ENCODE results near the gene TPCN2.

The TPCN2 gene

DNA sequence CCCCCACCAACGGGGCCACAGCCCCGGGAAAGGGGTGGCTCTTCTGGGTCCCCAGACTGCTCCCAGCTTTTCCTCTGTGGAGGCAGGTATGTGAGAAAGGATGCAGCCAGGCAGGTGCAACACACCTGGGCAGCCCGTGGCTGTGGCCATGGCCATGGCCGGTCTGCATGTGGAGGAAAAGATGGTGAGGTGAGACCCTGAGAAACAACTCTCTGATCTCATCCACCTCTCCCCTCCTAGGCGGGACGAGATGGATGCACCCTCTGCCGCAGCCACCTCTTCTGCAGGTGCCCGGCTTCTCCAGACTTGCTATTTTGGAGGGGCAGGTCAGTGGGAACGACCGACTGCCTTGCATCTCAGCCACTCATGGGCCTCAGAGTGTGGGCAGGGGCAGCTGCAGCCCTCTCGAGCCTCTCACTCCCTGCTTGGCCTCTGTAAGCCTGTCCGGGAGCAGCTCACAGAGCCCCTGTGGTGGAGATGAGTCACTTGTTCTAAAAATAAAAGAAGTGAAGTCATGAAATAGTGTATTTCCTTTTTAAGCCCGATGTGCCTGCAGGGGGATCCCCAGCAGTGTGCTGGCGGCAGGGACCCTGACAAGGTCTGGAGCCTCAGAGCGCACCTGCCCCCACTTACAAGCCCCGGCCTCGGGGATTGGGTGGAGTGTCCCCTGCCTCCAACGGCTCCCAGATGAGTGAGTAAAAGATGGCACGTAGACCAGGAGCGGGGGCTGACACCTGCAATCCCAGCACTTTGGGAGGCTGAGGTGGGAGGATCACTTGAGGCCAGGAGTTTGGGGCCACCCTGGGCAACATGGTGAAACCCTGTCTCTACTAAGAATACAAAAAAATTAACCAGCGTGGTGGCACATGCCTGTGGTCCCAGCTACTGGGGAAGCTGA lies 117.7 kb downstream of the TPCN2 start:
- peaks cover 6% of the 10 kb centered on the region for H3K4me1 ChIP-seq (ENCODE audit: control insufficient read depth, low read depth, low read length)
- no peak overlapping the region for H3K9ac ChIP-seq (ENCODE audit: low read length)
- H3K27ac ChIP-seq (ENCODE audit: low read length), result no peak overlapping the region
- no peaks in the 10 kb centered on the region for H3K27me3 ChIP-seq (ENCODE audit: control insufficient read depth, insufficient read depth, low read length)
- H3K36me3 ChIP-seq (ENCODE audit: control insufficient read depth, low read depth, low read length), result no peaks in the 10 kb centered on the region
- H3K4me3 ChIP-seq (ENCODE audit: low read length), result no peak overlapping the region
- no peaks in the 10 kb centered on the region for H3K9me3 ChIP-seq (ENCODE audit: control insufficient read depth, low read depth, low read length)

DNA sequence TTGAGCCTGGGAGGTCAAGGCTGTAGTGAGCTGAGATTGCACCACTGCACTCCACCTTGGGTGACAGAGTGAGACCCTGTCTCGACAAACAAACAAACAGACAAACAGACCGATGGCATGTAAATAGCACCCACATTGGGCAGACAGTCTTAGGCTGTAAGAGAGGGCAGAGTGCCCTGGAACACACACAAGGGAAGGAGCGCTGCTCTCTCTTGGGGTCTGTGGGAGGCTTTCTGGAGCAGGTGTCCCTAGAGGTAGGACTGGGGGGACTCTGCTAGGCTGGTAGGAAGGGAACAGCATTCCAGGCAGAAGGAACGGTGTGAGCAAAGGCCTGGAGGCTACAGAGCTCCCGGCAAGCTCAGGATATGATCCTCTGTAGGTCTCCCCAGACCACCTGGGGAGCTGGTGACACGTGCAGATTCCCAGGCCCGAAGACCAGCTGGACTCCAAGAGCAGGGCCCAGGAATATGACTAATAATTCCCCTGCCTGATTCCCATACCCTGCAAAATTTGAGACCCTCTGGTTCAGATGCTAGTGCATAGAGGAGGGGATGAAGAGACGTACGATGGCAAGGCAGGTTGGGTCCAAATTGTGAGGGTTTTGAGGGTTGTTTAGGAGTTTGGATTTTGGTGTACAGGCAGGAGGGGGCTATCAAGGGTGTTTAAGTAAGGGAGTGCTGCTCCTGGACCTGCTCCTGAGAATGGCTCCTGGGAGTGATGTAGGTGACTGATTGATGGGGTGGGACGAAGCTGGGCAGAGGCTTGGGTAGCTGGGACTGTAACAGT lies 118.6 kb downstream of the TPCN2 start:
- H3K4me1 ChIP-seq (ENCODE audit: control insufficient read depth, low read depth, low read length), result peaks cover 6% of the 10 kb centered on the region
- H3K27me3 ChIP-seq (ENCODE audit: control insufficient read depth, insufficient read depth, low read length), result no peaks in the 10 kb centered on the region
- H3K9me3 ChIP-seq (ENCODE audit: control insufficient read depth, low read depth, low read length), result no peaks in the 10 kb centered on the region
- no peaks in the 10 kb centered on the region for H3K36me3 ChIP-seq (ENCODE audit: control insufficient read depth, low read depth, low read length)
- H3K9ac ChIP-seq (ENCODE audit: low read length), result no peak overlapping the region
- H3K4me3 ChIP-seq (ENCODE audit: low read length), result no peak overlapping the region
- no peak overlapping the region for H3K27ac ChIP-seq (ENCODE audit: low read length)

DNA sequence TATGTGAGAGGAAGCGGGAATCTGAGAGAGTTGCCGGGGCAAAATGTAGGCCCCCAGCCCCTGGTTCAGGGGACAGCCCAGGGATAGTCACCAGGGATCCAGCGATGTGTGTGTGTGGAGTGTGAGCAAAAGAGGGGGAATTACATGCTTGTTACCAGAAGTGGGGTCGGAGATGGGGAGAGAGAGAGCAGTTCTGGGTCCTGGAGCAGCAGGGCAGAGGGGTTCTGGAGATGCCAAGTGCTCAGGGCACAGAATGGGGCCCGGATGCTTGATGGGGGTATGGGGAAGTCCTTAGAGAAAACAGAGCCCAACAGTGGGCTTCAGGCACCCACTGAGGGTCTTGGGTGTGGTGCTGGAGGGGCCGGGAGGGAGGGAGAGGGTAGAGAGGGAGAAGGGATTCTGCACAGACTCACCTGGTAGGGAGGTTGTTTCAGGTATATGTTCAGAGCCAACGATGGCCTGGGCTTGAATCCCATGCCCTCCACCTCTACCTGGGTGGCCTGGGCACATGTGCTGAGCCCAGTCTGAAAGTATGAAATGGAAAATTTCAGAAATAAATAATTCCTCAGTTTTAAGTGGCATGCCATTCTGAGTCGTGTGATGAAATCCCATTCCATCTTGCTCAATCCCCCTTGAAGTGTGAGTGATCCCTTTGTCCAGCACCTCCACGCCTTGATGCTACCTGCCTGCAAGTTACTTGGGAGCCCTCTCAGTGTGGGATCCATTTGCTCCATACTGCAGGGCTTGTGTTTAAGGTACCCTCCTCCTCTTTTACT lies 119.4 kb downstream of the TPCN2 start:
- no peaks in the 10 kb centered on the region for H3K27me3 ChIP-seq (ENCODE audit: control insufficient read depth, insufficient read depth, low read length)
- H3K4me3 ChIP-seq (ENCODE audit: low read length), result no peak overlapping the region
- peaks cover 6% of the 10 kb centered on the region for H3K4me1 ChIP-seq (ENCODE audit: control insufficient read depth, low read depth, low read length)
- H3K27ac ChIP-seq (ENCODE audit: low read length), result no peak overlapping the region
- H3K9me3 ChIP-seq (ENCODE audit: control insufficient read depth, low read depth, low read length), result no peaks in the 10 kb centered on the region
- no peak overlapping the region for H3K9ac ChIP-seq (ENCODE audit: low read length)
- H3K36me3 ChIP-seq (ENCODE audit: control insufficient read depth, low read depth, low read length), result no peaks in the 10 kb centered on the region

DNA sequence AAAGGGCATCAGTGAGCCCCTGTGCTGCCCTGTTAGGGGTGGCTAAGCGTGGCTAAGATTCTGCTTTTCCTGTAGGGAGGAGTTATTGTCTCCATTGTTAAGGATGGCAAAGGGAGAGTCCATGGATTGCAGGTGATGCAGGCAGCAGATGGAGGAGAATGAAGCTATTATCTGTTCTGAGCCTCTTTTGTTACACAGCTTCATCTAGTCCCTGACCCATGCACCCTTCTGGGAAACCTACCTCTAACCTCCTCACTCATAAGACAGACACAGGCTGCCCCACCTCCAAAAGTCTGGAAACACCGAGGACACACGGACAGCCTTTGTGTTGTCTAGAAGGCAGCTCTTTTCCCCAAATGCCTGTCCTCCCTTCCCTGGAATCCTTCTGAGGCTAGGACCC lies 120.7 kb downstream of the TPCN2 start:
- H3K27me3 ChIP-seq (ENCODE audit: control insufficient read depth, insufficient read depth, low read length), result no peaks in the 10 kb centered on the region
- peaks cover 6% of the 10 kb centered on the region for H3K4me1 ChIP-seq (ENCODE audit: control insufficient read depth, low read depth, low read length)
- no peak overlapping the region for H3K4me3 ChIP-seq (ENCODE audit: low read length)
- no peaks in the 10 kb centered on the region for H3K36me3 ChIP-seq (ENCODE audit: control insufficient read depth, low read depth, low read length)
- H3K27ac ChIP-seq (ENCODE audit: low read length), result no peak overlapping the region
- H3K9ac ChIP-seq (ENCODE audit: low read length), result no peak overlapping the region
- no peaks in the 10 kb centered on the region for H3K9me3 ChIP-seq (ENCODE audit: control insufficient read depth, low read depth, low read length)

DNA sequence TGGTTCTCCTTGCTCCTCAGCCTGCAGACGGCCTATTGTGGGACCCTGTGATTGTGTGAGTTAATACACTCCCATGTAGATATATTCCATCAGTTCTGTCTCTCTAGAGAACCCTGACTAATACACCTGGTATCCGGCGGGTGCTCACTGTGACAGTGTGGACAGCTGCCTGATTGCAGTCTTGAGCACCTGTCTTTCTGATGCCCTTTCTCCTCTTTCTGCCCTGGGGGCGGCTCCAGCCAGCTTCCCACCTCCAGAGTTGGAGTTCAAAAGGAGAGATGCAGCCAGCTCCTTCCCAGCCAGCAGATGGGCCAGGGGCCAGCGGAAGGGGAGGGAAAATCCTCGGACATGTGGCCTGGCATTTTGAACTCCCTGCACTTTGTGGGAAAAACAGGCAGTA lies 122.0 kb downstream of the TPCN2 start:
- H3K4me1 ChIP-seq (ENCODE audit: control insufficient read depth, low read depth, low read length), result peaks cover 6% of the 10 kb centered on the region
- H3K9ac ChIP-seq (ENCODE audit: low read length), result no peak overlapping the region
- H3K36me3 ChIP-seq (ENCODE audit: control insufficient read depth, low read depth, low read length), result no peaks in the 10 kb centered on the region
- no peaks in the 10 kb centered on the region for H3K9me3 ChIP-seq (ENCODE audit: control insufficient read depth, low read depth, low read length)
- H3K27ac ChIP-seq (ENCODE audit: low read length), result no peak overlapping the region
- no peaks in the 10 kb centered on the region for H3K27me3 ChIP-seq (ENCODE audit: control insufficient read depth, insufficient read depth, low read length)
- H3K4me3 ChIP-seq (ENCODE audit: low read length), result no peak overlapping the region

DNA sequence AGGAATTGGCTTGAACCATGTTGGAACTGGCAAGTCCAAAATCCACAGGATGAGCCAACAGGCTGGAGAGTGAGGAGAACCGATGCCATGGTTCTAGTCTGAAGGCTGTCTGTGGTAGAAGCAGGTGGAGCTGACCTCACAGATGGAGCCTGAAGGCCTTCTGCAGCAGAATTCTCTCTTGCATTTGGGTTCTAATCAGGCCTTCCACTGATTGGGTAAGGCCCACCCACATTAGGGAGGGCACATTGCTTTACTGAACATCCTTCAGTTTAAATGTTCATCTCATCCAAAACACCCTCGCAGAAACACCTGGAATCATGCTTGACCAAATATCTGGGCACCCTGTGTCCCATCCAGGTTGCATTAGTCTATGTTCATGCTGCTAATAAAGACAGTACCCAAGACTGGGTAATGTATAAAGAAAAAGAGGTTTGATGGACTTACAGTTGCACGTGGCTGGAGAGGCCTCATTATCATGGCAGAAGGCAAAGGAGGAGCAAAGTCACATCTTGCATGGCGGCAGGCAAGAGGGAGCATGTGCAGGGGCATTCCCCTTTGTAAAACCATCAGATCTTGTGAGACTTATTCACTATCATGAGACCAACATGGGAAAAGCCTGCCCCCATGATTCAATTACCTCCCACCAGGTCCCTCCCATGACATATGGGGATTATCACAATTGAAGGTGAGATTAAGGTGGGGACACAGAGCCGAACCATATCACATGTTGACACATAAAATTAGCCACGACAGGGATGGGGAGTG lies 122.9 kb downstream of the TPCN2 start:
- Histone ChIP-seq H3K4me1 (ENCODE audit: control insufficient read depth, low read depth, low read length) (peaks cover under 1% of the 10 kb centered on the region), H3K27ac (ENCODE audit: low read length) (no peak overlapping the region), H3K9ac (ENCODE audit: low read length) (no peak overlapping the region), H3K36me3 (ENCODE audit: control insufficient read depth, low read depth, low read length) (no peaks in the 10 kb centered on the region), H3K27me3 (ENCODE audit: control insufficient read depth, insufficient read depth, low read length) (no peaks in the 10 kb centered on the region), H3K4me3 (ENCODE audit: low read length) (no peak overlapping the region), H3K9me3 (ENCODE audit: control insufficient read depth, low read depth, low read length) (no peaks in the 10 kb centered on the region)

DNA sequence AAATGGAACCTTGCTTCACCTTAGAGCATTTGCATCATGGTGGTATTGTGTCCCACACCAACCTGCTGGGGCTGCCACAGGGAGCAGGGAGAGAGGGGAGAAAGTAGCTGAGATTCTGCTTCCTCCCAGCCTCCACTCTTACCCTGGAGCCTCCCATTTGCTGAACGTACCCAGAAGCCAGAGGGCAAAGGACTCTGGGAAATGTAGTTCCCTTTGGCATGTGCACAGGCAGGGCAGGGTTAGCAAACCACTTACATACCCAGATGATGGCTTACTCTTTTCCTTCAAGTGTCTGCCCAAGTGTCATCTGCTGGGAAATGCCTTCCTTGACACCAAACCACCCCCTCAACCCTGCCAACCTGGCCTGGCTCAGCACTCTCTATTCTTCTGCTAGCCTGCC lies 123.9 kb downstream of the TPCN2 start:
- H3K4me3 ChIP-seq (ENCODE audit: low read length), result no peak overlapping the region
- H3K27ac ChIP-seq (ENCODE audit: low read length), result no peak overlapping the region
- H3K36me3 ChIP-seq (ENCODE audit: control insufficient read depth, low read depth, low read length), result no peaks in the 10 kb centered on the region

DNA sequence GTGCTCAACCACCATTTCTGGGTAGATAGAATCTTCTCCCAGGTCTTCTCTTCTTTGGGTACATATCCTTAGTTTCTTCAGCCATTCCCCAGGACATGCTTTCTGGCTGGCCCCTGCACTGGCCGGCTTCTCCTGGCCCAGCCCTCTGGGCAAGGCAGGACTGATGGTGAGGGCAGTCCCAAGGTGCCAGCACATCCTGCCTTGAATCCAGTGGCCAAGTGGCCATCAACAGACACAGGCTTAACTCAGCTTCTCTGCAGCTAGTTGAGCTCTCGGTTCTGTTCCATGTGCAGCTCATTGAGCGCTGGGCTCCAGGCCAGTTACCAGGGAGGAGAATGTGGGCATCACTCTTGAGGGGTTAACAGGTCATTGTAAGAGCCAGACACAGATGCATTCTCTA lies 124.6 kb downstream of the TPCN2 start:
- Histone ChIP-seq H3K9ac (ENCODE audit: low read length) (no peak overlapping the region), H3K9me3 (ENCODE audit: control insufficient read depth, low read depth, low read length) (no peaks in the 10 kb centered on the region), H3K36me3 (ENCODE audit: control insufficient read depth, low read depth, low read length) (no peaks in the 10 kb centered on the region), H3K27me3 (ENCODE audit: control insufficient read depth, insufficient read depth, low read length) (no peaks in the 10 kb centered on the region), H3K4me1 (ENCODE audit: control insufficient read depth, low read depth, low read length) (no peaks in the 10 kb centered on the region), H3K4me3 (ENCODE audit: low read length) (no peak overlapping the region), H3K27ac (ENCODE audit: low read length) (no peak overlapping the region)

More for the DNA sequence above, 123.9 kb downstream of the TPCN2 start:
- H3K27me3 ChIP-seq (ENCODE audit: control insufficient read depth, insufficient read depth, low read length), result no peaks in the 10 kb centered on the region
- no peaks in the 10 kb centered on the region for H3K9me3 ChIP-seq (ENCODE audit: control insufficient read depth, low read depth, low read length)
- H3K4me1 ChIP-seq (ENCODE audit: control insufficient read depth, low read depth, low read length), result no peaks in the 10 kb centered on the region
- H3K9ac ChIP-seq (ENCODE audit: low read length), result no peak overlapping the region

DNA sequence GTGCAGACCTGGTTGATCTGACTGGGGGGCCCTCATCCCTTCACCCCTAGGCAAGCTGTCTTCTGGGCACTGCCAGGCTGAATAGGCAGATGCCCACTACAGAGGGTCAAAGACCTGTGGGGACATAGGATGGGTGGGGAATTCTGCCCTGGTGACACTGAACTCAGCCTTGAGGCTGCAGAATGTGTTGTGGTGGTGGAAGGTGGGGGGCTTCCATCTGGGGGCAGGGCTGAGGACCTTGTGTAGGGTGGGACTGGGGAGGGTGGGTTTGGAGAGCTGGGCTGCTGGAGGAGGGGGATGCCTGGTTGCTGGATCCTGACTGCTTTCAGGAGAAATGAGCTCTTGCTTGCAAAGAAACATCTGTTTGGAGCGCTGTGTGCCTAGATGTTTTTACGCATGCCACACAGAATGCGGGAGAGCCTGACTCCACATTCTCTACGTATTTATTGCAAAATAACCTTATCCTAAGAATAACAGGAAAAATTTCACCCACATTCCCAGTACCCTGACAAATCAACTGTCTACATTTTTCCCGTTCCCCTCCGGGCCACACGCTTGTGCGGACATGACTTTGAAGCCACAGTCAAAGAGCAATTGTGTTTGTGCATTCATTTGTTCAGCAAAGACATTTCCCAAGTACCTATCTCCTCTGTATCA lies 125.3 kb downstream of the TPCN2 start:
- no peaks in the 10 kb centered on the region for H3K27me3 ChIP-seq (ENCODE audit: control insufficient read depth, insufficient read depth, low read length)

DNA sequence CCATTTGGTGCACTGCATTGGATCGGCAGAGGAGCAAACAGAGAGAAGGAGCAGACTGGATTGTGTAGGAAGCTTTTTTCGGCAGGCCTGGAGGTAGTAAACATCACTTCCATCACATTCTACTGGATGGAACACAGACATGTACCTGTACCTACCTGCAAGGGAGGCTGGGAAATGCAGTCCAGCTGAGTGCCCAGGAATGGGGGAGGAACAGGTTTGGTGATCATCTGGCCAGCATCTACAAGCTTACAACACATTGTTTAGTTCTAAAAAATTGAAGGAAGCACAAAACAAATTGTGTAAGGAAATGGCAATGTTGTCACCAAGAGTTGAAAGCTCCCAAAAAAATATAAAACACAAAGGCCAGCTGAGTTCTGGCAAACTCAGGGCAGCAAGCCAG lies 126.1 kb downstream of the TPCN2 start:
- H3K4me3 ChIP-seq (ENCODE audit: low read length), result no peak overlapping the region
- no peaks in the 10 kb centered on the region for H3K4me1 ChIP-seq (ENCODE audit: control insufficient read depth, low read depth, low read length)
- no peak overlapping the region for H3K27ac ChIP-seq (ENCODE audit: low read length)
- H3K27me3 ChIP-seq (ENCODE audit: control insufficient read depth, insufficient read depth, low read length), result no peaks in the 10 kb centered on the region
- H3K9me3 ChIP-seq (ENCODE audit: control insufficient read depth, low read depth, low read length), result no peaks in the 10 kb centered on the region
- H3K36me3 ChIP-seq (ENCODE audit: control insufficient read depth, low read depth, low read length), result no peaks in the 10 kb centered on the region
- H3K9ac ChIP-seq (ENCODE audit: low read length), result no peak overlapping the region

More for the DNA sequence above, 125.3 kb downstream of the TPCN2 start:
- Histone ChIP-seq H3K27ac (ENCODE audit: low read length) (no peak overlapping the region), H3K9ac (ENCODE audit: low read length) (no peak overlapping the region), H3K9me3 (ENCODE audit: control insufficient read depth, low read depth, low read length) (no peaks in the 10 kb centered on the region), H3K4me1 (ENCODE audit: control insufficient read depth, low read depth, low read length) (no peaks in the 10 kb centered on the region), H3K36me3 (ENCODE audit: control insufficient read depth, low read depth, low read length) (no peaks in the 10 kb centered on the region), H3K4me3 (ENCODE audit: low read length) (no peak overlapping the region)
